Loucy (cell line): ENCODE measurements around the gene CTNNBL1.
A peak's percentile ranks its signal among the peaks of the same experiment; 100 is the strongest.

Experiments used
- H2AFZ ChIP-seq: fragments of 200-600 bp; sonication (generic); 2 replicates; pipeline ENCODE4 v1.6.0; 2016; ENCODE audit warnings: antibody characterized with exemption, mild to moderate bottlenecking, low read length, moderate library complexity
- H3F3A ChIP-seq: fragments of 200-600 bp; 2 replicates; pipeline ENCODE4 v1.6.0; 2016; ENCODE audit warnings: antibody characterized with exemption, low read depth, mild to moderate bottlenecking
- H3K27me3 ChIP-seq: fragments of 200-600 bp; sonication (generic); 2 replicates; pipeline ENCODE4 v1.6.1; 2014; ENCODE audit warnings: low read length, mild to moderate bottlenecking; ENCODE audit not compliant: insufficient read depth, poor library complexity, severe bottlenecking
- H3K36me3 ChIP-seq: fragments of 200-600 bp; sonication (generic); 2 replicates; pipeline ENCODE4 v1.6.1; 2016; ENCODE audit warnings: low read length; ENCODE audit not compliant: insufficient read depth
- H3K4me1 ChIP-seq: fragments of 200-600 bp; sonication (generic); 2 replicates; pipeline ENCODE4 v1.5.1; 2014; ENCODE audit warnings: low read length, mild to moderate bottlenecking; ENCODE audit not compliant: insufficient read depth, poor library complexity, severe bottlenecking
- H3K4me2 ChIP-seq: fragments of 200-600 bp; sonication (generic); 2 replicates; pipeline ENCODE4 v1.6.0; 2014; ENCODE audit warnings: antibody characterized with exemption, low read length, low read depth, mild to moderate bottlenecking; ENCODE audit not compliant: poor library complexity, severe bottlenecking
- H3K4me3 ChIP-seq: fragments of 200-600 bp; sonication (generic); 2 replicates; pipeline ENCODE4 v1.5.1; 2014; ENCODE audit warnings: low read length, mild to moderate bottlenecking, mixed read lengths; ENCODE audit not compliant: poor library complexity, severe bottlenecking
- H3K79me2 ChIP-seq: fragments of 200-600 bp; sonication (generic); 2 replicates; pipeline ENCODE4 v1.6.1; 2014; ENCODE audit warnings: low read length; ENCODE audit not compliant: insufficient read depth
- H3K9ac ChIP-seq: fragments of 200-600 bp; sonication (generic); 2 replicates; pipeline ENCODE4 v1.6.0; 2014; ENCODE audit warnings: mild to moderate bottlenecking, low read depth, low read length, moderate library complexity; ENCODE audit not compliant: poor library complexity, severe bottlenecking
- H3K9me2 ChIP-seq: fragments of 200-600 bp; sonication (generic); replicated peaks from 2 replicates; pipeline ENCODE4 v1.6.1; 2016; ENCODE audit warnings: low read depth, low read length, mixed read lengths
- H3K9me3 ChIP-seq: fragments of 200-600 bp; sonication (generic); 2 replicates; pipeline ENCODE4 v1.6.1; 2014; ENCODE audit warnings: mild to moderate bottlenecking, antibody characterized with exemption, low read length, low read depth; ENCODE audit not compliant: insufficient read depth
- H4K20me1 ChIP-seq: fragments of 200-600 bp; sonication (generic); 2 replicates; pipeline ENCODE4 v1.6.0; 2014; ENCODE audit warnings: antibody characterized with exemption, low read length, mild to moderate bottlenecking; ENCODE audit not compliant: insufficient read depth, poor library complexity, severe bottlenecking
- CTCF ChIP-seq: fragments of 200-600 bp; sonication (generic); conservative IDR thresholded peaks from 2 replicates; pipeline ENCODE4 v1.5.1; 2014; ENCODE audit warnings: mild to moderate bottlenecking, antibody characterized with exemption, low read length
- EZH2phosphoT487 ChIP-seq: fragments of 200-600 bp; IDR thresholded peaks from 2 replicates; pipeline ENCODE4 v1.6.1; 2018; ENCODE audit warnings: antibody characterized with exemption, mild to moderate bottlenecking, moderate library complexity, borderline replicate concordance

The CTNNBL1 gene

GRCh38 chr20:37693635-37694626 lies at the start of gene CTNNBL1:
Gene CTNNBL1, plus strand, starts transcription at chr20:37694030. Its CDS starts 93 bp downstream, at chr20:37694123.
- TF ChIP-seq EZH2phosphoT487 (no peak), CTCF (no peak)

GRCh38 chr20:37644605-37645004 lies 49.2 kb upstream of the CTNNBL1 start:
- Histone ChIP-seq H4K20me1 (no peaks in the 10 kb centered on the region), H3K79me2 (no peaks in the 10 kb centered on the region), H3K27me3 (no peaks in the 10 kb centered on the region), H3K9ac (no peak overlapping the region), H3K36me3 (no peaks in the 10 kb centered on the region), H3F3A (no peaks in the 10 kb centered on the region), H3K4me3 (no peak overlapping the region), H2AFZ (no peak overlapping the region), H3K9me3 (no peaks in the 10 kb centered on the region), H3K4me1 (no peaks in the 10 kb centered on the region), H3K4me2 (no peak overlapping the region), H3K9me2 (no peaks in the 10 kb centered on the region)
- TF ChIP-seq CTCF = no peak
- no peak for TF ChIP-seq EZH2phosphoT487

More at GRCh38 chr20:37693635-37694626, at the start of gene CTNNBL1:
- Histone ChIP-seq H3F3A (no peaks in the 10 kb centered on the region), H3K4me3 (peak within 1 kb of the TSS; percentile 97), H2AFZ (peak within 1 kb of the TSS; percentile 93), H3K9me2 (no peaks in the 10 kb centered on the region), H3K79me2 (peaks cover 45% of the 10 kb centered on the region), H4K20me1 (peaks cover 15% of the 10 kb centered on the region), H3K9me3 (no peaks in the 10 kb centered on the region), H3K27me3 (no peaks in the 10 kb centered on the region), H3K9ac (peak within 1 kb of the TSS; percentile 82), H3K4me2 (peak within 1 kb of the TSS; percentile 93), H3K4me1 (peaks cover 34% of the 10 kb centered on the region), H3K36me3 (no peaks in the 10 kb centered on the region)

- H3K27me3 ChIP-seq = no peaks in the 10 kb centered on the region
- H3K4me3 ChIP-seq = no peak overlapping the region
- TF ChIP-seq CTCF (no peak), EZH2phosphoT487 (no peak)
- no peak overlapping the region for H2AFZ ChIP-seq
- H3K4me1 ChIP-seq = no peaks in the 10 kb centered on the region
- no peaks in the 10 kb centered on the region for H3K36me3 ChIP-seq
- no peaks in the 10 kb centered on the region for H3K9me3 ChIP-seq
- no peaks in the 10 kb centered on the region for H3K9me2 ChIP-seq
- H3K9ac ChIP-seq = no peak overlapping the region
- no peaks in the 10 kb centered on the region for H3F3A ChIP-seq
- no peaks in the 10 kb centered on the region for H3K79me2 ChIP-seq
- no peak overlapping the region for H3K4me2 ChIP-seq
- H4K20me1 ChIP-seq = no peaks in the 10 kb centered on the region
Measured at GRCh38 chr20:37647946-37648345, 45.9 kb upstream of the CTNNBL1 start.
